IPS DF 4.7 (cell line): ENCODE measurements around the gene NCOA7.
"Not testable (repeated sequence)": the region's sequence is repeated elsewhere in the genome, so short reads cannot be mapped to it uniquely, and the experiment has no call there.

ENCODE experiments used
- DNase-seq: peaks from one replicate; pipeline ENCODE4 v3.0.0-alpha.2; 2013; ENCODE audit warnings: low spot score; ENCODE audit errors: extremely low read depth

Gene NCOA7

GRCh38 chr6:125970760-125971159, 180.0 kb downstream of the NCOA7 start:
- no peak for DNase-seq

- not testable (repeated sequence) for DNase-seq
These were observed 181.7 kb downstream of the NCOA7 start for GRCh38 chr6:125972478-125972877.

- DNase-seq, result no peak
These were observed 183.6 kb downstream of the NCOA7 start for GRCh38 chr6:125974214-125974866.

- no peak for DNase-seq
These were observed 188.3 kb downstream of the NCOA7 start for GRCh38 chr6:125979101-125979500.
